PFSK-1 (cell line): ENCODE data around the gene PROSER2.

Source experiments
- FOXP2 ChIP-seq: optimal IDR thresholded peaks from 2 replicates; pipeline ENCODE3; 2011; ENCODE audit warnings: borderline replicate concordance, control low read depth, inconsistent platforms; ENCODE audit not compliant: insufficient read depth; ENCODE audit errors: extremely low read length, extremely low read depth
- POLR2AphosphoS5 ChIP-seq: IDR thresholded peaks from 2 replicates; pipeline ENCODE4 v1.6.1; 2012; ENCODE audit warnings: low read depth, mild to moderate bottlenecking, control low read depth, low read length, moderate library complexity
- REST ChIP-seq, 2 experiments: IDR thresholded peaks; 2 replicates each; pipeline versions ENCODE4 v1.6.1 to v1.8.0; 2011 to 2012; ENCODE audit warnings: low read depth in 2 of 2, low read length in 2 of 2, control low read depth in 1 of 2, inconsistent platforms in 1 of 2, mild to moderate bottlenecking in 1 of 2, moderate library complexity in 1 of 2; ENCODE audit not compliant: insufficient read depth in 1 of 2
- SIN3A ChIP-seq: IDR thresholded peaks from 2 replicates; pipeline ENCODE4 v1.6.1; 2012; ENCODE audit warnings: mild to moderate bottlenecking, low read length, moderate library complexity, borderline replicate concordance; ENCODE audit not compliant: insufficient read depth
- TAF1 ChIP-seq: IDR thresholded peaks from 2 replicates; pipeline ENCODE4 v1.6.1; 2012; ENCODE audit warnings: low read length, control low read depth, borderline replicate concordance; ENCODE audit not compliant: insufficient read depth

DNA sequence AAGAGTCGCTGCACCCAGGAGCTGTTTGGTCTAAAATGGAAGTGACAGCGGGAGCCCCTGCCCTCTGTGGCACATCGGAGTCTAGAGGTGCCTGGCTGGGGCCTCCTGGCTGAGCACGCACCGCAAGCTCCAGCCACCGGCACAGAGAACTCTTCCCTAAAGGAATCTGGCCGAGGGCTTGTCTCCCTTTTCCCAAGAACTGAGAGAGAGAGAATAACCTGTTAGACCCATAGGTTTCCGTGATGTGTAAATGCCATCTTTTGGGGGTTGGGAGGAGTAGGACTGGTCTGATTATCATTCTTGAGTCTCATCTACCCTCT lies 47.3 kb downstream of the PROSER2 start:
- no peak for TF ChIP-seq REST (IDR thresholded peaks at IDR 0.05; ENCODE audit: insufficient read depth in 1 of 2, low read depth in 2 of 2, low read length in 2 of 2)
- TF ChIP-seq POLR2AphosphoS5, result no peak
- TF ChIP-seq TAF1, result no peak
- no peak for TF ChIP-seq FOXP2
- no peak for TF ChIP-seq SIN3A
